GM18951 (cell line): Measurements from ENCODE around the gene CCDC54.

Source experiments
- POLR2A ChIP-seq: IDR thresholded peaks from 4 replicates; pipeline ENCODE4 v1.6.1; 2011; ENCODE audit warnings: mild to moderate bottlenecking; ENCODE audit not compliant: insufficient read length, insufficient read depth; ENCODE audit errors: extremely low read depth
- in situ Hi-C: fragments of 300-500 bp; cut with MboI; formaldehyde crosslinking; loops from one replicate; pipeline ENCODE4 v1.12.0; 2022; ENCODE audit warnings: low sequenced_read_pairs, mixed read lengths, inconsistent platforms; ENCODE audit not compliant: unreplicated experiment

Gene CCDC54

GRCh38 chr3:107421881-107422280 is 44.6 kb downstream of the CCDC54 start:
- in situ Hi-C loops = loop anchor here (25.0 kb wide), 1 partner anchor 160 kb away; no protein-coding TSS in a partner anchor
- no peak for TF ChIP-seq POLR2A

- in situ Hi-C loops = no loop called here
- TF ChIP-seq POLR2A = no peak
Measured at GRCh38 chr3:107425033-107425432, 47.8 kb downstream of the CCDC54 start.

- TF ChIP-seq POLR2A = no peak
- in situ Hi-C loops = no loop called here
Measured at GRCh38 chr3:107426223-107426622, 49.0 kb downstream of the CCDC54 start.
